Right renal cortex interstitium (tissue), 3 donors: Measurements from ENCODE around the gene POTEG. TPM values are rescaled to one million over a fixed set of nuclear protein-coding genes. Genes with fewer than 3 reads are reported as not detected.
"Not testable (repeated sequence)": the region's sequence is repeated elsewhere in the genome, so short reads cannot be mapped to it uniquely, and the experiment has no call there.

Experiments used
- DNase-seq, 3 donors: peaks; one replicate each; pipeline ENCODE4 v3.0.0-alpha.2; 2013; ENCODE audit warnings: low read depth in 3 of 3, low spot score in 2 of 3
- polyA plus RNA-seq, 3 donors: library from polyadenylated mRNA; unstranded; fragments of 120-200 nt; gene quantifications; one replicate each; pipeline ENCODE4 v1.2.1, GENCODE V29; 2013; ENCODE audit not compliant: insufficient read length in 3 of 3

POTEG gene
- under 1 TPM in 1 of 3 donors, not detected in 2; 0.08 TPM for polyA plus RNA-seq

DNA sequence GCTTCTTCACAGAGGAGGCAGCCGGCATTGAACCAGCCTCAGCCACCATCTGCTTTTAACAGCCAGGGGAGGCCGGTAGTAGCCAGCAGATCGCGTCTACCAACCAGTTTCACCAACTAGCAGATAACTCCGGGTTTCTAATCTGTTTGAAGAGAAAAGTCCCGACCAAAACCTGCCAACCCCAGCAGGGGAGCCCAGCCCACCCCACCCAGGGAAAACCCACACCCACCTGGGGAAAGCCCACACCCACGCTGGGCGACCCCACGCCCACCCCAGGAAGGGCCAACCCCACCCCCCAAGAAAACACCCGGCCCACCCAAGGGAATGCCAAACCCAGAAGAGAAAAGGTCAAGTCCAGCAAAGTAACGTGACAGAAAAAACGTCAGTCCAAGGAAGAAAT, at the start of gene POTEG:
POTEG (minus strand) TSS at position 101 of the 400 bp plus-strand sequence; CDS start at position 49, 52 bp downstream.
- DNase-seq, result not testable (repeated sequence)

DNA sequence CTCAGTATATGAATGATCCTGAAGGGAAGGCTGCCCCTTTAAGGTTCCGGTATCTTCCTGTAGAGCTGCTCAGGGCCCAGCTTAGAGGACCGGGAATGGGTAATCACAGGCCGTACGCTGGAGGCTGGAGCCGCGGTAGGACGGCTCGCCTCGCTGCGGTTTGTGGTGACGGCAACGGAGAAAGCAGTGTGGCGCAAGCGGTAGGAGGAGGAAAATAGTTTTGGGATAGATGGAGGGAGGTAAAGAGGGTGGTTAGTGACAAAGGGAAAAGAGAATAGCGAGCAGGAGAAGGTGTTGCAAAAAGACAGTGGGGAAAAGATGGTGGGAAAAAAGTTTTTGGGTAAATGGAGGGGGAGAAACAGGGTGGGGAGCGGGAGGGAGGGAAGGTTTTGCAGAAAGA, 48.0 kb upstream of the POTEG start:
- DNase-seq, result not testable (repeated sequence)

DNA sequence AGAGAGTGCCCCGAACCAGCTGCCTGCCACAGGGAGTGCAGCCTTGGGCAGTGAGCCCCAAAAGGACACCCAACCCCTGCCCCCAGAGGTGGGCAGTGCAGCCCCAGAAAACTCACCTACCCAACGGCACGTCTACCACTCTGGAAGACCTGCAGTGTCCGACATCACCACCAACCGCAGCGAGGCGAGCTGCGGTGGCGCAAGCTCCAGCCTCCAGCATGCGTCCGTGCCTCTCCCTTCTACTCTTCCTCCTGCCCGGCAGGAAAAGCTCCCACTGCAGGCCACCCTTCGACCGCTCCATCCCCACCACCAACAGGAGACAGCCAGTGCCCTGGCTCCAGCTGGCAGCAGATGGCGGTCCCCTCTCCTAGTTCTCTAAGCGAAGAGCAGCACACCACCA, 47.3 kb upstream of the POTEG start:
- not testable (repeated sequence) for DNase-seq

DNA sequence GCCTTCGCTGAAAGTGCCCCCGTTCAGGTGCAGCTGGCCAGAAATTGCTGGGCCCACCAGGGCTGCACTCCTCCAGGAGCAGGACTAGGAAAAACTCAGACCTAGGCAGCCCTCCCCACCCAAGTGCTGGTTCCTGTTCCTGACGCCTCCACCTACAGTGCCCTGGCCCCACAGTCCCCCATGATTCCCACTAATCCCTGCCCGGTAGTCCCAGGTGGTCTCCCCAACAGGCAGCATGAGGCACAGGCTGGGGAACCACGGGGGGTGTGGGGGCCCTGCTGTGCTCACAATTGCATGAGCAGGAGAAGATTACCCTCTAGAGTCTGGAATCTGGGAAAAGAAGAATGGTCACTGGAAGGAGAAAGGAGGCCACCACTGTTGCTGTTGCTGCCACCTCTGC, 46.4 kb upstream of the POTEG start:
- DNase-seq, result not testable (repeated sequence)

DNA sequence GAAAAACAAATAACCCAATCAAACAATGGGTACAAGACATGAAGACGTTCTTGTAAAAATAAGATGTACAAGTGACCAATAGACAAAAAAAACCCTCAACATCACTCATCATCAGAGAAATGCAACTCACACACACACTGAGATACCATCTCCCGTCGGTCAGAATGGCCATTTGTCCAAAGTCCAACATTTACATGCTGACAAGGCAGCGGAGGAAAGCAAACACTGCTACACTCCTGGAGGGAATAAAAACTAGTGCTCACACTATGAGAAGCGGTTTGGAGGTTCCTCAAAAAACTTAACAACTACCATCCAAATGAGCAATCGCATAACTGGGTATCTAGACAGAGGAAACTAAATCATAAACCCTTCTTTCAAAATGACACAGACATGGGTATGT, 11.6 kb upstream of the POTEG start:
- DNase-seq, result not testable (repeated sequence)

DNA sequence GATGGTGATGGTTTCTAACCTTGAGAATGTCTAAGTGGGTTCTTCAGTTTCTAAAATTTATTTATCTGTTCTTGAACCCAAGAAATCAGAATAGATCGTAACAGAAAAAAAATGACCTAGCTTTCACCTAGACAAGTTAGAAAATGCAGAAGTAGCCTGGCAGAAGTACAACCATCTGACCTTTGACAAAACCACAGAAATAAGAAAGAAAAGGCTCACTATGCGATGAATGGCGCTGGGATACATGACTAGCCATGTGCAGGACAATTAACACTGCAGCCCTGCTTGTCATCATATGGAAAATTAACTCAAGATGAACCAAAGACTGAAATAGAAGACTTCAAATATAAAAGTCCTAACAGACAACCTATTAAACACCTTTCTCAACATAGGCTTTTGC, 5.7 kb upstream of the POTEG start:
- DNase-seq, result not testable (repeated sequence)

DNA sequence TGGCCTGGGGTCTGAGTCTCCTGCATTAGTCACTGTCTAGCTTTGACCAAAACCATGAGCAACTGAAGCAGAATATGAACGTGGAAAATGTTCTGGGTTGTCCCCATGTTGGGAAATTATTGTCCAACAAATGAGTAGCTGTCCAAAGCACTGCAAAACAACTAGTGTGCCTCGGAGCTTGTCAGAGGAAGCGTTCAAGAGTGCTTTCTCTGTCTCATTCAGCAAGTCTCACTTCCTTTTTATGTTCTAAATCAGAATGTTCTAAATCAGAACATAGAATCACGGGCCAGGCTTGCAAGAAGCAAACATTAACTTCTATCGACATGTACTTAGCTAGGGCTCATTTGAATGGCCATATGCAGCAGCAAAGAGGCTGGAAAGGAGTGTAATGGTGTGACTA, 5.1 kb upstream of the POTEG start:
- not testable (repeated sequence) for DNase-seq

DNA sequence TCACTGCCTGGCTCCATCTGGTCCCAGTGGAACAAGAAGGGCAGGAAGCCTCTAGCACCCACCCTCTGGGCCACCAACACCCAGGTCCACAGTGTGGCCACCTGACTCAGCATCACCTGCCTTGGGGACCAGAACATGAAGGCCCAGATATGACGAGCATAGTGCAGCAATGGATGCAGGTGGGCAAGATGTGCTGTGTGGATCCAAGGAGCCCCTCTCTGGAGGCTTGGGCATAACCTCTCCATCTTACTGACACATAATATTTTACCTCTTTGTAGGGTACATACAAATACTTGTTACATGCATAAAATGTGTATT, 2.9 kb upstream of the POTEG start:
- DNase-seq, result not testable (repeated sequence)

DNA sequence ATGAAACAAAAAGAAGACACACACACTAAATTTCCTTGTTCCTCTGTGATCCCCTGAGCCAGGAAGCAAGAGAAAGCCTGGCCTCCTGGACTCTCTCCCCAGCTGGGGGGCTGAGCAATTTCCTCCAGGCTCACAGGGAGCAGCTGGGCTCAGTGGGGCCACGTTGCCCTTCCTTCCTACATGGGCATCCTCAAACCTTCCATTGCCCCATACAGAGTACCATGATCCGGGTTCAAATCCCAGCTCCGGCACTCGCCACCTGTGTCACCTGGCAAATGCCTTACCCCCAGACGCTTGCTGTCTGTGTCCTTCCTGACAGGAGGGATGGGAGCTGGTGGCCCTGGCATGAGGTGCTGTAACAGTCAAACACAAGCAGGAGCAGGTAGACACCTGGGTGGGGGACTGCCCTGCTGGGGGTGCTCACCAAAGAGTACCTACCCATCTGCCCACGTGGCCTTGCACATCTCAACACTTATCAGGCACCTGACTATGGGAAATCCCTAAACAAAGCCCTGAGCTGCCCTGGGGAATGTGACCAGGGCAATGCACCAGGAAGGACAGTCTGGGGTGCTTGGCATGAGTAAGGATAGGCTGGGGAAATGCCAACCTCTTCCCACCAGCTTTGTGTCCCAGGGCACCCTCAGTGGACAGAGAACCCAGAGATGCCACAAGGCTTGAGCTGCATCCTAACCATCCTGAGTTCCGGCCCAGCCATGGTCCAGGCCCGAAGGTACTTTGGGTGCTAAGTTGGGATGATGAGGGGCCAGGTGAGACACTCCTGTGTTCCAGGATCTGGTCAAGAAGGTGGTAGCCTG, 2.4 kb upstream of the POTEG start:
- DNase-seq, result not testable (repeated sequence)

DNA sequence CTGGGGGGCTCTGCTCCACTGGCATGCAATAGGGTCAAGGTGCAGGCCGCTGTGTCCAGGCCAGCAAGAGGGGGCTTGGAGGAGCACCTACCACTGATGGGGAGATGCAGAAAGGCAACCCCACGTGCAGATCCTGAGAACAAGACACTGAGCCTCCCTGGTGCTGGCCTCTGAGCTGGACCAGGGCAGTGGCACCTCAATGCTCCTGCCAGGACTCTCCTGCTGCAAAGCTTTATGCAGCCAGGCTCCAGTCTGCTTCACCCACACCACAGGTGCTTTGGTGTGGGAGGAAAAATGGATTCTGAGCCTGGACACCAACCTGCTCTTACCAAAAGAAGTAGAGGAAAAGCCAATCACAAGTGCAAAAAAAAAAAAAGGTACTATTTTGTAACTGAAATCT, 1.7 kb upstream of the POTEG start:
- DNase-seq, result not testable (repeated sequence)

DNA sequence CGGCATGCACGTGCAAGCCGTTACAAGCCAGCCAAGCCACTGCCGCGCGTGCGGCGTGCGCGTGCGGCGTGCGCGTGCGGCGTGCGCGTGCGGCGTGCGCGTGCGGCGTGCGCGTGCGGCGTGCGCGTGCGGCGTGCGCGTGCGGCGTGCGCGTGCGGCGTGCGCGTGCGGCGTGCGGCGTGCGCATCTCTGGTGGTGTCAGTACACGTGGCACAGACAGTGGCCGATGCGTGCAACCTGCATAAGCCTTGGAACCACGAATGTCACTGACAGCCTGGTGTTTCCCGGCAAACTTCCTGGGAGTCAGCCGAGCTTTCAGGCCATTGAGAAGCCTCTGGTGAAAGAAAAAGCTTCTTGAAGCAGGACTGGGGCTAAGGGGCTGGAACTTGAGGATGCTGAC, 750 bp upstream of the POTEG start:
- not testable (repeated sequence) for DNase-seq

DNA sequence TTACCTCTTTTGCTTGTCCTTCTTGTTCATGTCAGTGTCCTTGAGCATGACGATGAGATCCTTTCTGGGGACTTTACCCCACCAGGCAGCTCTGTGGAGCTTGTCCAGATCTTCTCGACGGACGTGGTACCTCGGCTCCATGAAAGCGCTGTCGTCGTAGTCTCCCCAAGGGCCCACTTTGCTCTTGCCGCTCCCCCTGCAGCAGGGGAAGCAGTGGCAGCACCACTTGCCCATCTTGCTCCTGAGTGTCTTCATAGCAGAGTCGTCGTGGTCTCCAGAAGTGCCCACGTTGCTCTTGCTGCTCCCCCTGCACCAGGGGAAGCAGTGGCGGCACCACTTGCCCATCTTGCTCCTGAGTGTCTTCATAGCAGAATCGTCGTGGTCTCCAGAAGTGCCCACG, 376 bp downstream of the POTEG start:
- DNase-seq, result not testable (repeated sequence)

DNA sequence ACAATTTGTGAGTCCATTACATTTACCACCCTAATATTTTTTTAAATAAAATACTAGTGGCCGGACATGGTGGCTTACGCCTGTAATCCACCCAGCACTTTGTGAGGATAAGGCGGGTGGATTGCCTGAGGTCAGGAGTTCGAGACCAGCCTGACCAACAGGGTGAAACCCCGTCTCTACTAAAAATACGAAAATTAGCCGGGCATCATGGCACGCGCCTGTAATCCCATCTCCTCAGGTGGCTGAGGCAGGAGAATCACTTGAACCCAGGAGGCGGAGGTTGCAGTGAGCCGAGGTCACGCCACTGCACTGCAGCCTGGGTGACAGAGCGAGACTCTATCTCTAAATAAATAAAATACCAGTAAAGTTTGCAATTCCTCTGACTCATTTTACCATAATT, 25.6 kb downstream of the POTEG start:
- DNase-seq, result not testable (repeated sequence)

DNA sequence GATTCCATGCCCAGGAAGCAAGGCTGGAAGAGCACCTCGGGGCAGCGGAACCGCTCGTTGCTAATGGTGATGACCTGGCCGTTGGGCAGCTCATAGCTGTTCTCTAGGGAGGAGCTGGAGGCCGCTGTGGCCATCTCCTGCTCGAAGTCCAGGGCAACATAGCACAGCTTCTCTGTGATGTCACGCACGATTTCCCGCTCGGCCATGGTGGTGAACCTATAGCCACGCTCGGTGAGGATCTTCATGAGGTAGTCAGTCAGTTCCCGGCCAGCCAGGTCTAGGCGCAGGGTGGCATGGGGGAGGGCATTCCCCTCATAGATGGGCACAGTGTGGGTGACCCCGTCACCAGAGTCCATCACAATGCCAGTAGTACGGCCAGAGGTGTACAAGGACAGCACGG, 32.0 kb downstream of the POTEG start:
- DNase-seq, result not testable (repeated sequence)

DNA sequence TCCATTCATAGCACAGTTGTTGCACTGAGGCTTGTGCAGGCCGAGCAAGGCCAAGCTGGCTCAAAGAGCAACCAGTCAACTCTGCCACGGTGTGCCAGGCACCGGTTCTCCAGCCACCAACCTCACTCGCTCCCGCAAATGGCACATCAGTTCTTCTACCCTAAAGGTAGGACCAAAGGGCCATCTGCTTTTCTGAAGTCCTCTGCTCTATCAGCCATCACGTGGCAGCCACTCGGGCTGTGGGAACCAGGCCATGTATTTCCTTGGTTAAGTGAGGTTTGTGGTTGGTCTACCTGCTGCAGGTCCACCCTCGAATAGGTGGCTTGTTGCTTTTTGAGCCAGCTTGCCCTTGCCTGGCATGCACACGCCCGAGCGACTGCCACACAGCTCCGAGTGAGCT, 39.4 kb downstream of the POTEG start:
- DNase-seq, result not testable (repeated sequence)

DNA sequence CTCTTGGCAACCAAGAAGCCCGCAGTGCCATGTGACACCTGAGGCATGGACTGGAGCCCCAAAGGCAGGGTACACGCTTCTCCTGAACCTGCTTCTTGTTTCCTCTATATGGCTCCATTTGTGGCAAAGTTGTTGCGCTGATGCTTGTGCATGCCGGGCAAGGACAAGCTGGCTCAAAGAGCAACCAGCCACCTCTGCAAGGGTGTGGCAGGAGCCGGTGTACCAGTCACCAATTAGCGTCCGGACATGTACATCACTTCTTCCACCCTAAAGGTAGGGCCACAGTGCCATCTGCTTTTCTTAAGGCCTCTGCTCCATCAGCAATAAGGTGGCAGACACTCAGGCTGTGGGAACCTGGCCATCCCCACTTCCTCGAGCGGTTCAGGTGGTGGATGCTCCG, 43.9 kb downstream of the POTEG start:
- not testable (repeated sequence) for DNase-seq

DNA sequence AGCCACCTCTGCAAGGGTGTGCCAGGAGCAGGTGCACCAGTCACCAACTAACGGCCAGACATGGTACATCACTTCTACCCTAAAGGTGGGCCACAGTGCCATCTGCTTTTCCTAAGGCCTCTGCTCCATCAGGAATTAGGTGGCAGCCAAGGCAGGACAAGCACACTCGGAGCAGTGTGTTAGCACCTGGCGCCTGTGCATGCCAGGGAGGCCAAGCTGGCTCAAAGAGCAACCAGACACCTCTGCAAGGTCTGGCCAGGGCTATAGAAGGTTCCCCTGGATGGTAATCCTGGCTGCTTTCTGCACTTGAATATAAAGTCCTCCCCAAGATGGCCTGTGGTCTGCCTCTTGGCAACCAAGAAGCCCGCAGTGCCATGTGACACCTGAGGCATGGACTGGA, 45.4 kb downstream of the POTEG start:
- DNase-seq, result not testable (repeated sequence)

DNA sequence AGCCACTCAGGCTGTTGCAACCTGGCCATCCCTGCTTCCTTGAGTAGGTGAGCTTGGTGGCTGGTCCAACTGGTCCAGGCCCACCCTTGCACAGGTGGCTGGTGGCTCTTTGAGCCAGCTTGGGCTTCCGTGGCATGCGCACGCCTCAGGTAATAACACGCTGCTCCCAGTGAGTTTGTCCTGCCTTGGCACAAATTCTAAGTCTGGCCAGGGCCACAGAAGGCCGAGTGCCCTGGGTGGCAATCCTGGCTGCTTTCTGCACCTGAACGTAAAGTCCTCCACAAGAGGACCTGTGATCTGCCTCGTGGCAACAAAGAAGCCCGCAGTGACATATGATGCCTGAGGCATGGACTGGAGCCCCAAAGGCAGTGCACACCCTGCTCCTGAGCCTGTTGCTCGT, 47.1 kb downstream of the POTEG start:
- not testable (repeated sequence) for DNase-seq

DNA sequence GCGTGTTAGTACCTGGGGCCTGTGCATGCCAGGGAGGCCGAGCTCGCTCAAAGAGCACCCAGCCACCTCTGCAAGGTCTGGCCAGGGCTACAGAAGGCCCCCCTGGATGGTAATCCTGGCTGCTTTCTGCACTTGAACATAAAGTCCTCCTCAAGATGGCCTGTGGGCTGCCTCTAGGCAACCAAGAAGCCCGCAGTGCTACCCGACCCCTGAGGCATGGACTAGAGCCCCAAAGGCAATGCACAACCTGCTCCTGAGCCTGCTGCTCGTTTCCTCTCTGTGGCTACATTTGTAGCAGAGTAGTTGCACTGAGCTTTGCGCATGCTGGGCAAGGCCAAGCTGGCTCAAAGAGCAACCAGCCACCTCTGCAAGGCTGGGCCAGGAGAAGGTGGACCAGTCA, 47.8 kb downstream of the POTEG start:
- DNase-seq, result not testable (repeated sequence)

DNA sequence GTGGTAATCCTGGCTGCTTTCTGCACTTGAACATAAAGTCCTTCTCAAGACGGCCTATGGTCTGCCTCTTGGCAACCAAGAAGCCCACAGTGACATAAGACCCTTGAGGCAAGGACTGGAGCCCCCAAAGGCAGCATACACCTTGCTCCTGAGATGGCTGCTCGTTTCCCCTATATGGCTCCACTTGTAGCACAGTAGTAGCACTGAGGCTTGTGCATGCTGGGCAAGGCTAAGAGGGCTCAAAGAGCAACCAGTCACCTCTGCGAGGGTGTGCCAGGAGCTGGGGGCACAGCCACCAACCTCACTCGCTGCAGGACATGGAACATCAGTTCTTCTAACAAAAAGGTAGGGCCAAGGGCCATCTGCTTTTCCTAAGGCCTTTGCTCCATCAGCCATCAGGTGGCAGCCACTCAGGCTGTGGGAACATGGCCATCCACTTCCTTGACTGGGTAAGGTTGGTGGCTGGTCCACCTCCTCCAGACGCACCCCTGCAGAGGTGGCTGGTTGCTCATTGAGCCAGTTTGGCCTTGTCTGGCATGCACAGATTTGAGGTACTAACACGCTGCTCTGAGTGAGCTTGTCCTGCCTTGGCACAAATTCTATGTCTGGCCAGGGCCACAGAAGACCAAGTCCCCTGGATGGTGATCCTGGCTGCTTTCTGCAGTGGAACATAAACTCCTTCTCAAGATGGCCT, 49.9 kb downstream of the POTEG start:
- not testable (repeated sequence) for DNase-seq

DNA sequence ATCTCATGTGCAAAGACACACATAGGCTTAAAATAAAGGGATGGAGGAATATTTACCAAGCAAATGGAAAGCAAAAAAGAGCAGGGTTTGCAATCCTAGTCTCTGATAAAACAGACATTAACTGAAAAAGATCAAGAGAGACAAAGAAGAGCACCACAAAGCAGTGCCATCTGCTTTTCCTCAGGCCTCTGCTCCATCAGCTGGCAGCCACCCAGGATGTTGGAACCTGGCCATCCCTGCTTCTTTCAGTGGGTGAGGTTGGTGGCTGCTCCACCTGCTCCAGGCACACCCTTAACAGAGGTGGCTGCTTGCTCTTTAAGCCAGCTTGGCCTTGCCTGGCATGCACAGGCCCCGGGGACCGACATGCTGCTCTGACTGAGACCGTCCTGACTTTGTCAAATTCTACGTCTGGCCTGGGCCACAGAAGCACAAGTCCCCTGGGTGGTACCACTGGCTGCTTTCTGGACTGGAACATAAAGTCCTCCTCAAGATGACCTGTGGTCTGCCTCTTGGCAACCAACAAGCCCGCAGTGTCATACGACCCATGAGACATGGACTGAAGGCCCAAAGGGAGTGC, 51.0 kb downstream of the POTEG start:
- not testable (repeated sequence) for DNase-seq

DNA sequence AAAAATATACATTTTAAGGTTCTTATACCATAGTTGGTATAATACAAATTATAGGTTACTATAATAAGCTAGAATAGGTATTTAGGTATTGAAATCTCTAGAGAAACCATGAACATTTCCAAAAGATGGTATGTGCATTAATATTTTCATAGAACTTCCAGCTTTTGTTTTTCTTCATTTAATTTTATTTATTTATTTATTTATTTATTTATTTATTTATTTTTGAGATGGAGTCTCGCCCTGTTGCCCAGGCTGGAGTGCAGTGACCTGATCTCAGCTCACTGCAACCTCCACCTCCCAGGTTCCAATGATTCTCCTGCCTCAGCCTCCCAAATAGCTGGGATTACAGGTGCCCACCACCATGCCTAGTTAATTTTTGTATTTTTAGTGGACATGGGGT, 54.0 kb downstream of the POTEG start:
- DNase-seq, result not testable (repeated sequence)
